ENCODE results near the gene HECW1.
"Not testable (repeated sequence)": the region's sequence is repeated elsewhere in the genome, so short reads cannot be mapped to it uniquely, and the experiment has no call there.

The HECW1 gene

GRCh38 chr7:43151076-43151475 lies 38.6 kb downstream of the HECW1 start:
- no peak for DNase-seq

DNA sequence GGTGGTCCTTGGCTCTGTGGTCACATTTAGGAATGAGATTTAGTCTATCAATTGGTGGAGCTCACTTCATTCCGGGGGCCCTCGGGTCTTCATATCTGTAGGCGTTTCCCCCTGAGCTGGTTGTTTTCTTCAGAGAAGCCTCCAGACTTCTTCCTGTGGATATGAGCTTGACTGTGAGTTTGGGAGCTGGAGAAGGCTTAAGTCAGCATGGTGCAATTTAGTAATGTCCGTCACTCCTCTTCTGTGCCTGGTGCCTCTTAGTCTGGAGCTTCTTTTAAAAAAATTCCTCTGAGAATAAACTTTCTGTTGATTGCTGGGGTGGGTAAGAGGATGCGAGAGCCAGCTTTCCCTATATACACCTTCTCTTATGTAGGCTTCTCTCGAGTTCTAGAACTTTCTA lies 40.2 kb downstream of the HECW1 start:
- no peak for DNase-seq

DNA sequence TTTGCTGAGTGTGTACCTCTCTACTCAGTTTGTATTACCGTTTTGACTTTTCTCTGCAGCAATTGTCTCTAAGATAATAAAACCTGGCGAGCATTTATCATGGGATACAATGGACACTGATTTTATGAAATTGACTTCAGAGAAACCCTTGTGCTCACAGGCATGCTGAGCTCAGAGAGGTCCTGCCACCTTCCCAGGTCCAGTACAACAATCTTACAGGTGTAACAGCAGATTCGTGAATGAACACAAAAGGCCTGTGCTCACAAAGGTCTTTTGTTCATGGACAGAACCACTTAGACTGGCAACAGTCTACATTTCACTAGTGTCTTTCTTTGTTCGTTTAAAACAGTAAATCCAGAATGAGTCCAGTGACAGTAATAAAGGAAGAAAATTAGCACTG lies 43.2 kb downstream of the HECW1 start:
- DNase-seq = no peak

DNA sequence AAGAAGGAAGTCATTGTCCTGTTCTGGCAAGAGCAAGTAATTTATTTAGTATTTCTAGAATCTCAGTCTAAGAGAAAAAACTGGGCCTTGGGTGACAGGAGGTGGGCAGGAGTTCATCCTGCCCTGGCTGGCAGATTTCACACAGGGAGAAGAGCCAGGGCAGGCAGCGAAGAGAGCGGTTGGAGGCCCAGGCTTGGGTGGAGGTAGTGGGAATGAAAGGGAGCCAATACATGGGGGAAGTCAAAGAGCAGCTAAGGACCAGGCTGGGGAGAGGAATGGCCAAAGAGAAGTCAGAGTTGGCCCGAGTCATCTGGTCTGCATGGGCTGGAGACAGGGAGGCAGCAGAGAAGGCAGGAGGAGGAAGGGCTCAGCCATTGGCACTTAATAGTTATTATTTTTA lies 51.4 kb downstream of the HECW1 start:
- no peak for DNase-seq

- DNase-seq = no peak
Observed at GRCh38 chr7:43164757-43165156, 52.3 kb downstream of the HECW1 start.

DNA sequence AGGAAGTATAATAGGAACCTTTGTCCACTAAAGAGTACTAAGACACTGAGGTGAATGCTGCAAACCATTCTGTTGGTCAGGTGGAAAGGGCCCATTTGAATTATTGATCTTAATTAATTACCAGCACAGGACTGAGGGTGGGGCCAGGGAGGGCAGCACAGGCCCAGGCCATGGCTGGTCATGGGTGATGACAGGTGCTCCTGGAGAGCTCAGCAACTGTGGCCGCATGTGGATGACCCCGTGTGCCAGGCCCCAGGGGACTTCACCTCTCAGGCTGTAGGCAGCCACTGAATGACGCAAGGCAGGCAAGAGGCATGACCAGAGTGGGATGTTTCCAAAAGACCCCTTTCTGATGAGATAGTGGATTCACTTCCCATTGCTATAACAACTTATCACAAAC lies 54.2 kb downstream of the HECW1 start:
- DNase-seq = no peak

- no peak for DNase-seq
Observed at GRCh38 chr7:43169076-43169475, 56.6 kb downstream of the HECW1 start.

- no peak for DNase-seq
Observed at GRCh38 chr7:43170571-43170970, 58.1 kb downstream of the HECW1 start.

DNA sequence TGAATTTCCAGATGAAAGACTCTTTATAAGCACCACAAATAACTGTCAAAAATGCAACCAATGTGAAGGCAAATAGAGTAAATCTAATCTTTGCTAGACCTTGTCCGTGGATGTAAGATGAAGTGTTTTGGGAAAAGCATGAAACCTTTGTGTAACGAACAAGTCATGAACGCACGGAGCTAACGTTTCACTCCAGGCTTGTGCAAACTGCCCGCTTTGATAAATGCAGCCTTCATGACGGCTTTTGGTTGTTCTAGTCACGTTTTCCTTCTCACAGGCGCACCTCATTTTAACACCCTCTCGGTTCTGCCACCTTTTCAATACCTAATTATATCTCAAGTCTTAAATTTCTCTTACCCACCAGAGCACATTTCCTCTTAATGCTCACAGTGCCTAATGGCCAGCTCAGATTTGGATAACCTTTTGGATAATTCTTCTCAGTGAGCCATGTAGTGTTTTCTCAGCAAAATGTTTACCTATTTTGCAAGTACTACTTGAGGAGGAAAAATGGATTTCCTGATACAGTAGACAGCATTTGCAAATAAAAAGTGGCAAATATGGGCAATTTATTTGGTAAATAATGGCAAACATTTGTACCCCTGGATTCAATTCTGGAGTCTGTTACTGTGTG lies 63.2 kb downstream of the HECW1 start:
- no peak for DNase-seq

DNA sequence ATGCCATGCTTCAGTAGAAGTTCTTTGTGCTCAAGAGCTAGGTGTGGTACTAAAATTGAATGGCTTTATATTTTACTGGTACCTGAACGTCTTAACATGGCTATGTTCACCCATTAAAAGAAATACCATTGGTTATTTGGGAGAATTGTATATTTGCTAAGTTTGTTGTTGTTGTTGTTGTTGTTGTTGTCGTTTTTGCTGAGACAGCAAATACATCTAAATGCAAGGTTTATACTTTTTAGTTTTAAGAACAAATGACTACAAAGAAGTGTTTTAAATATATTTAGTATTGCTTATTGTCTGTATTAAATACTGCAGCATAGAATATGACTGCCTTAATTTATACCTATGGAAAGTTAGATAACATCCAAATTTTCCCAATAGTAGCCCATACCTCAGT lies 66.9 kb downstream of the HECW1 start:
- DNase-seq = no peak

GRCh38 chr7:43192806-43193460 lies 80.5 kb downstream of the HECW1 start:
- no peak for DNase-seq

DNA sequence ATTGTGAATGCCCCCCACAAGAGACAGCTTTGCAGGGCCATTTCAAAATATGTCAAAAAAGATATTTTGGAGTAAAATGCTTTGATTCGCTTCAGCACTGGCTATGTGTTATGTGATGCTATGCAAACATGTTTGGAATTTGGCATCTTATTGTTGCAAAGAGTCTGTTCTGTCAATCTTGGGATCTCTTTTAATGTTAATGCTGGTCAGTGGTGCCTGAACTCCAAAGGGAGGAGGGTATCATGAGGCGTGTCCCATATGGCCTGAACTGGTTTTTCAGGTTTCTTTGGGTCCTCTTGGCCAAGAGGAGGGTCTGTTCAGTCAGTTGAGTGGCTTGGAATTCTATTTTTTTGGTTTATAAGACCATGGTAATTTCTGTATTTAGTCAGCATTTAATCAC lies 81.4 kb downstream of the HECW1 start:
- DNase-seq = no peak

DNA sequence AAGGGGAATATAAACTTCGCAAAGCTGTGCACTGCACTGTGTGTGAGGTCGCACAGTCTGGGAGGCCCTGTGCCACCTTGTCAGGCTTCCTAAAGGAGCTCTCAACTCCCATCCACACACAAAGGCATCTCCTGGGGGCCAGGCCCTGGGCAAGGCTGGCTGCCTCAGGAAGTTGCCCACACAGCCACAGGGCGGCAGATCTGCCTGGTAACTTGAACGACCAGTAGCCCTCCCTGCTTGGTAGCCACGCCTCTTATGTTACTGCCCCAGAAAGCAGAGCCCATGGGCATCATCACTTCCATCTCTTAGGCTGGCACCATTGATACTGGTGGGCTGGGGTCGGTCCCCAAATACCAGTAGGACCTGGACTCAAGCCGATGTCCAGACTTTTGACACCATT lies 82.8 kb downstream of the HECW1 start:
- no peak for DNase-seq

DNA sequence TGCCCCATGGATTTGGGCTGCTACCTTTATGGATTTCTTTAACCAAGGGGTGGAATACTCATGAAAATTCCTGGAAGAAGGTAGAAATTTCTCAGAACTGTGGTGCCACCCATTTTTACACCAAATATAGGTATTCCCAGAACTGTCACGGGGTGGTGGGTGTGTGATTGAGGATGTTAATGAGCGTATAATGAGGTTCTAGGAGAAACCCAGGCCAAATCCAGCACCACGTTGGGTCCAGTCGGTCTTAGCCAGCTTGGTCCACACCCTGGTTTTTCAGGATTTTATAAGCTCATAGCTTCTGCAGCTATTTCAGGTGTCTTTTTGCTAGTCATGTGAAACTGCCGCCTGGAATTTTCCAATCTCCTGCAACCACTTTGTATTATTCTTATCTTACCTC lies 83.3 kb downstream of the HECW1 start:
- DNase-seq = no peak

GRCh38 chr7:43196379-43196778 lies 83.9 kb downstream of the HECW1 start:
- DNase-seq = no peak

GRCh38 chr7:43198016-43198415 lies 85.6 kb downstream of the HECW1 start:
- no peak for DNase-seq

DNA sequence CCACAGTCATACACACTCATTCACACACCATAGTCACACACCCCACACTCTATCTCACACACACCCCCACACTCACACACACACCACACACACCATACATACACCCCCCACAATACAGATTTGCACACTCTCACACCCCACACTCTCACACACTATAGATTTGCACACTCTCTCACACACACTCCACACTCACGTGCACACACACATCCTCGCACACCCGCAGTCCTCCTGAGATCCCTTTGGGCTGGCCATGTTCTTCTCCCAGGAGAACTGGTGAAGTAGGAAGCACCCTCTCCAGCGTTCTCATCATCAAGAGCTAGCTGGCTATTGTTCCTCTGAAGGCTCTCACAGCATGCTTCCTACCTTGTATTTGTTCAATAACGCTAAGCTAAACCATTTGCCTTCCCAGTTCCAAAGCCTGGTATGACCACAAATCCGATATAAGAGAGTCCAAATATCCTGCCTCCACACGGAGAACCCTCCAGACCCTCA lies 86.2 kb downstream of the HECW1 start:
- no peak for DNase-seq

GRCh38 chr7:43199371-43200160 lies 87.1 kb downstream of the HECW1 start:
- DNase-seq = no peak

DNA sequence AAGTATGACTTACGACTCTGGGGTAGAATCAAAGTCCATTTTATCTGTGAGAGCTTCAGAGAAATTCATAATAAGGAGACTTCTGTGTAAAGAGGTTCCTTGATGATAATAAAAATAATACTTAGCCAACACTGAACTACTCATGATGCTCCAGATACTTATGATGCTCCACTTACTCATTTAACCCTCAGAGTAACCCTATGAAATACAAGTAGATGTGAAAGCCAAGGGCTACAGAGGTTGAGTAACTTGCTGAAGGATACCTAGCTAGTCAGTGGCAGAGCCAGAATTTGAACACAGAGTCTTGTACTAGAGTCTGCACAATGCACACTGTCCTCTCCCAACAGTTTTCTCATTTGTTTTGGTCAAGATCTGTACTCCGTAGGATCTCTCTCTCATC lies 89.5 kb downstream of the HECW1 start:
- no peak for DNase-seq

DNA sequence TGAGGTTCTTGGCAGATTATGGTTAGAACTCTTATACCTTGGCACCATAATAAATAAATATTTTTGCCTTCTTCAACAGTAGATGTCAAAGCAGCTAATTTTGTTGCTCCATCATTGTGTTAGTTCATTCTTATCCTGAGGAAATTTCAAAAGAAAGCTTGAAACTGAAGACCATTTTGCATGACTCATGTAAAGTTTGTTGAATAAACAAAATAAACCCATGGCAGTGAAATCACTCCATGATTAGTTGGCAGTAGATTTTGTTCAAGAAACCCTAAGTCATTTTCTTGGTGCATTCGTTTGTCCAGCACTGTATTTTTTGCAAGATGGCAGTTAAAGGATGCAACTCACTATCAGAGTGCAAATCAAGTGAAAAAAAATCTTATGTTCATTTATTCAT lies 91.6 kb downstream of the HECW1 start:
- DNase-seq = no peak

- DNase-seq = no peak
Observed at GRCh38 chr7:43205171-43205795, 92.8 kb downstream of the HECW1 start.

DNA sequence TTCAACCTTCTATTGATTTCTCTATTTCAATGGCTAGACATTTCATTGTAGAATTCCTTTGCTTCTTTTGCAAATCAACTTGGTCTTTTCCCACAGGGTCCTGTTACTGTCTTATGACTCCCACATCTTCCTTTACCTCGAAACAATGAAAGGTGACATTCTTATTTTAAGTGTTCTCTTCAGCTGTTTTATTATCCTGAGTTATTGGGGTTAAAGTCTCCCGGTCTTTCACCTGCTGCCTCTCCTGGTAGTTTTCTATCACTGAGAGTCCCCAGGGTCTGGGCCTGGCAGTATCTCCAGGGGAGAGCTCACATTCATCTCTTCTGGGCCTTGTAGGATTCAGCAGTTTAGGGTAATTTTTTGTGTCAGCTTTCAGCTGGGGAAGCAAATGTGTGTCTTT lies 95.8 kb downstream of the HECW1 start:
- no peak for DNase-seq

DNA sequence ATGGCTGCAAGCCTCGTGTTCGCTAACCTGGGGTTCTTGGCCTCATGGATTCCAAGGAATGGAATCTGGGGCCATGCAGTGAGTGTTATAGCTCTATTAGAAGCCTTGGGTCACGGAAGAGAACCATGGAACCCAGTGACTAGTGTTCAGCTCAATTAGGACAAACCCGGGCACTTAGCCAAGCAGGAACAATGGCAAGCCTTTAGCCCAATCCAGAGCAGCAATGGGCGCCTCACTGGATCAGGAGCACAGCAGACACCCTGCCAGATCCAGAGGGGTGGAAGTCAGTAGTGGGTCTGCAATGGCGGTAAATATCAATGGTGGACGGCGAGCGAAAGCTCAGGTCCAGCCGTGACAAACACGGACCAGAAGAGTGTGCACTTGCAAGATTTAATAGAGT lies 98.1 kb downstream of the HECW1 start:
- not testable (repeated sequence) for DNase-seq

GRCh38 chr7:43211286-43211685 lies 98.8 kb downstream of the HECW1 start:
- DNase-seq = no peak

Data from CD4-positive, alpha-beta T cell treated with Interferon gamma for 1 hour (primary cell).